ENCODE measurements around the gene MEI1.

MEI1 gene

DNA sequence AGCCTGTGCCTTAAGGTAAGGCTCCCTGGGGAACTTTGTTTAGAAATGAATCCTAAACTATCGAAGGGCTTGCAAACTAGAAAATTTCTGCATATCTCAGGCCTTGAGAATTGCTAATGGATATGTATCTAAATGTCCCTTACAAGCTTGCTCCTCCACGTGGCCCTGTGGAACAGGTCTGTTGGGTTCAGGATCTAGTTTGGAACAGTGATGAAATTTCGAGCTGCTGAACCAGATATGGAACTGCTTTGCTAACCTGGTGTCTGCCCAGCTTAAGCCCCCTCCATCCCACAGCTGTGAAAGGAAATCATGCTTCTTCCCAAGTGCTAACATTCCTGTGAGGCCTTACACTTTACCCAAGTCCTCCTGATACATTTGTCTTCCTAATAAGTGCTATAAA is 145.2 kb downstream of the MEI1 start:
- peak; percentile 92 for DNase-seq (ENCODE audit: low read depth)
- no peak overlapping the region for H3K4me3 ChIP-seq (ENCODE audit: low read length)
- TF ChIP-seq, protein P1, sequence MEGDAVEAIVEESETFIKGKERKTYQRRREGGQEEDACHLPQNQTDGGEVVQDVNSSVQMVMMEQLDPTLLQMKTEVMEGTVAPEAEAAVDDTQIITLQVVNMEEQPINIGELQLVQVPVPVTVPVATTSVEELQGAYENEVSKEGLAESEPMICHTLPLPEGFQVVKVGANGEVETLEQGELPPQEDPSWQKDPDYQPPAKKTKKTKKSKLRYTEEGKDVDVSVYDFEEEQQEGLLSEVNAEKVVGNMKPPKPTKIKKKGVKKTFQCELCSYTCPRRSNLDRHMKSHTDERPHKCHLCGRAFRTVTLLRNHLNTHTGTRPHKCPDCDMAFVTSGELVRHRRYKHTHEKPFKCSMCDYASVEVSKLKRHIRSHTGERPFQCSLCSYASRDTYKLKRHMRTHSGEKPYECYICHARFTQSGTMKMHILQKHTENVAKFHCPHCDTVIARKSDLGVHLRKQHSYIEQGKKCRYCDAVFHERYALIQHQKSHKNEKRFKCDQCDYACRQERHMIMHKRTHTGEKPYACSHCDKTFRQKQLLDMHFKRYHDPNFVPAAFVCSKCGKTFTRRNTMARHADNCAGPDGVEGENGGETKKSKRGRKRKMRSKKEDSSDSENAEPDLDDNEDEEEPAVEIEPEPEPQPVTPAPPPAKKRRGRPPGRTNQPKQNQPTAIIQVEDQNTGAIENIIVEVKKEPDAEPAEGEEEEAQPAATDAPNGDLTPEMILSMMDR (IDR thresholded peaks at IDR 0.05; ENCODE audit: insufficient read depth, low read depth, low read length, missing control alignments) = no peak

DNA sequence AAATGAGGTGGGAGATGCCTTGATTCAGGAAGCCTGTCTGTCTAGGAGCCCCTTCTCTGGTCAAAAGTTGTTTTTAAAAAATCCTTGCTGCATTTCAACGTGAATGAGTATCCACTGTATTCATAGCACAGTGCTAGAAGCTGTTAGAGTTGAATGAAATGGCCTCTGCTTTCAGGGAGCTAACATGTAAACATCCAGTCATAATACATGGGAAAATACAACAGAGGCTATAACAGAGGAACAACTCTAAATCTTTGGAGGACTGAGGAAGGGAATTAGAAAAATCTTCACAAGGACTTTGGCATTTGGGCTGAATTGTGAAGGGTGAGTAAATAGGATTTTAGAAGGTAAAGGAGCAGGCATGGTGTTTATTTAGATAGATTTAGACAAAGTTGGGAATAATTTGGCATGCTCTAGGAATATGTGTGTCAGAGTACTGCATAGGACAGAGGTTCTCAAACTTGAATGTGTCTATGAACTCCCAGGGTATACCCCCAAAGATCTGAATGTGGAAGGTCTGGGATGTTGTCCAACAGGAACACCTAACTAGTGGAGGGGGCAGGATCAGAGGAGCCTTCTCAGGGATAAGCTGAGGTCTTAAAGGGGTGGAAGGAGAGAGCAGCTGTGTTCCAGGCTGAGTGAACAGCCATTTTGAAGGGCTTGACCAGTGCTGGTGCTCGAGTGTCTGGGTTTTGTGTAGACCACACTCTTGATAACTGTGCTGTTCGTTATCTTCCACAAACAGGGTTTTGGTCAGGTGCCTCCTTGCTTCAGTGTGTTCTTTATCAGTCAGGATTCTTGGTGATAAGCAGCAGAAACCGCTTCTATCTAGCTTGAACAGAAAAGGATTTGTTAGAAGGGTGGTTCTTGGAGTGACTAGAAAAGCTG is 146.3 kb downstream of the MEI1 start:
- DNase-seq (ENCODE audit: low read depth) = no peak
- no peak overlapping the region for H3K4me3 ChIP-seq (ENCODE audit: low read length)
- TF ChIP-seq, protein P1 (IDR thresholded peaks at IDR 0.05; ENCODE audit: insufficient read depth, low read depth, low read length, missing control alignments) = no peak

GRCh38 chr22:41846268-41846987 is 147.1 kb downstream of the MEI1 start:
- DNase-seq (ENCODE audit: low read depth) = no peak
- TF ChIP-seq, protein P1 (IDR thresholded peaks at IDR 0.05; ENCODE audit: insufficient read depth, low read depth, low read length, missing control alignments) = no peak
- H3K4me3 ChIP-seq (ENCODE audit: low read length) = peak overlapping the region; percentile 11

DNA sequence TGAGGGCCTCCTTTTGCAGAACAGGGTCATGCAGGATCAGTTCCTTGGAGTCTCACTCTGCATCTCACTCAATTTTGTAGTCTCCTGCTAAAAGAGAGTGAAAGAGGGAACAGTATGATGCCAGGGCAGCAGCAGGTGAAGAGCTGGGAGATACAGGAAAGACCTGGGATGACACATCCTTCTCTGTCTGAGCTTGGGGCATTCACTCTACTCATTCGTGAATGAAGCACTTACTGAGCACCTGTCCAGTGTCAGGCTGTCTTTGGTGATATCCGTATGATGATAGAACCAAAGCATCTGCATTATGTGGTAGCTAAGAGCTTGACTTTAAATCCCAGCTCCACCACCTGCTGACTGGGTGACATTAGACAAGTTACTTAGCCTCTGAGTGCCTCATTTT is 148.0 kb downstream of the MEI1 start:
- no peak overlapping the region for H3K4me3 ChIP-seq (ENCODE audit: low read length)
- TF ChIP-seq, protein P1 (IDR thresholded peaks at IDR 0.05; ENCODE audit: insufficient read depth, low read depth, low read length, missing control alignments) = no peak
- peak; percentile 65 for DNase-seq (ENCODE audit: low read depth)

DNA sequence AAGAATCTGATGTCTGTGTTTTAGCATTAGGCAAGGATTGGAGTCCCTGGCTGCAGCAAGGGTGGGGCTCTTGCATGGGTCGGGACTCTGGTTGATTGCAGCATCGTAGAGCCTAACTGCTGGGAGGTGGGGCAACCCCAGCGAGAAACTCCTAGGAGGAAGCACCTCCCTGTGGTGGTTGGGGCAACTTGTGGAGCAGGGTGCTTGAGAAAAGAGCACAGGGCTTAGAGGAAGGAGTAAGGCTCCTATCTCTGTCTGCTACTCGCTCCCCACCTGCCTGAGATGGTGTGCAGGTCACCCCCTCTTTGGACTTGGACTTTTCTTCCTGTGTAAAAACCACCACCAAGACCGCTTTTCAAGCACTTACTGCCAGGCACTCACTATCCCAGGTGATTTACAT is 149.2 kb downstream of the MEI1 start:
- peak; percentile 83 for DNase-seq (ENCODE audit: low read depth)
- TF ChIP-seq, protein P1 (IDR thresholded peaks at IDR 0.05; ENCODE audit: insufficient read depth, low read depth, low read length, missing control alignments) = peak; percentile 58
- no peak overlapping the region for H3K4me3 ChIP-seq (ENCODE audit: low read length)

All from epithelial cell of esophagus (primary cell).